22Rv1 (cell line): Measurements from ENCODE around the gene CDIP1.

ENCODE experiments used
- CTCF ChIP-seq: fragments of 450-650 bp; IDR thresholded peaks from 2 replicates; pipeline ENCODE4 v1.5.1; 2017; ENCODE audit warnings: mild to moderate bottlenecking
- ZFX ChIP-seq: fragments of 450-650 bp; IDR thresholded peaks from 2 replicates; pipeline ENCODE4 v1.6.1; 2017; ENCODE audit warnings: antibody characterized with exemption, borderline replicate concordance

- TF ChIP-seq CTCF (no peak), ZFX (no peak)
These were observed 29.2 kb downstream of the CDIP1 start for GRCh38 chr16:4509420-4509819.
